OCI-LY7 (cell line): ENCODE results near the gene GOLIM4. TPM values are rescaled to one million over a fixed set of nuclear protein-coding genes. Genes with fewer than 3 reads are reported as not detected.
A peak's percentile ranks its signal among the peaks of the same experiment; 100 is the strongest.

Experiments
- BruUV-seq: library from RNA; stranded (reverse); fragments of 400-500 nt; replicated peaks from 2 replicates; lab custom pipeline; 2021; lab: Mats Ljungman, UMichigan
- CTCF ChIA-PET: fragments of 300-600 bp; sonication (Branson Sonifier 250); formaldehyde crosslinking; loops from one replicate; lab custom pipeline; 2022; ENCODE audit warnings: antibody characterized with exemption; ENCODE audit not compliant: unreplicated experiment; lab: Charles Lee
- POLR2A ChIA-PET: fragments of 300-600 bp; sonication (Branson Sonifier 250); formaldehyde crosslinking; loops from one replicate; lab custom pipeline; 2022; ENCODE audit warnings: antibody characterized with exemption; lab: Charles Lee
- DNase-seq: peaks from one replicate; pipeline ENCODE4 v3.0.0-alpha.2; 2015; ENCODE audit warnings: low spot score
- H2AFZ ChIP-seq: fragments of 200-600 bp; sonication (generic), shearing (Covaris generic); 2 replicates; pipeline ENCODE4 v1.6.1; 2014; ENCODE audit warnings: mild to moderate bottlenecking, antibody characterized with exemption, low read length, moderate library complexity
- H3K27ac ChIP-seq: fragments of 200-600 bp; sonication (generic); 2 replicates; pipeline ENCODE4 v1.5.1; 2014; ENCODE audit warnings: mixed run types, low read depth, mild to moderate bottlenecking, moderate library complexity, low read length, inconsistent platforms; ENCODE audit not compliant: poor library complexity, severe bottlenecking
- H3K36me3 ChIP-seq: fragments of 200-600 bp; sonication (generic); 2 replicates; pipeline ENCODE4 v1.6.1; 2014; ENCODE audit warnings: mild to moderate bottlenecking, antibody characterized with exemption, low read length, moderate library complexity, mixed read lengths; ENCODE audit not compliant: insufficient read depth
- H3K4me1 ChIP-seq: fragments of 200-600 bp; sonication (generic); 2 replicates; pipeline ENCODE4 v1.5.1; 2014; ENCODE audit warnings: mild to moderate bottlenecking, low read length; ENCODE audit not compliant: insufficient read depth, poor library complexity, severe bottlenecking
- H3K4me2 ChIP-seq: fragments of 200-600 bp; sonication (generic); 2 replicates; pipeline ENCODE4 v1.6.1; 2014; ENCODE audit warnings: mild to moderate bottlenecking, low read length
- H3K4me3 ChIP-seq: fragments of 200-600 bp; sonication (generic); 2 replicates; pipeline ENCODE4 v1.5.1; 2014; ENCODE audit warnings: mild to moderate bottlenecking, low read depth, low read length; ENCODE audit not compliant: poor library complexity, severe bottlenecking
- H3K79me2 ChIP-seq: fragments of 200-600 bp; sonication (generic); 2 replicates; pipeline ENCODE4 v1.6.1; 2016; ENCODE audit warnings: low read depth, mild to moderate bottlenecking, low read length, moderate library complexity, mixed read lengths; ENCODE audit not compliant: insufficient read depth
- H3K9me2 ChIP-seq: fragments of 200-600 bp; sonication (generic); 2 replicates; pipeline ENCODE4 v1.6.1; 2016; ENCODE audit warnings: mild to moderate bottlenecking, low read length, mixed read lengths; ENCODE audit not compliant: insufficient read depth
- H3K9me3 ChIP-seq: fragments of 200-600 bp; sonication (generic); 2 replicates; pipeline ENCODE4 v1.6.1; 2014; ENCODE audit warnings: mild to moderate bottlenecking, mixed run types, low read length, mixed read lengths
- H4K20me1 ChIP-seq: fragments of 200-600 bp; sonication (generic); 2 replicates; pipeline ENCODE4 v1.6.1; 2014; ENCODE audit warnings: mild to moderate bottlenecking, antibody characterized with exemption, low read length, moderate library complexity, mixed read lengths; ENCODE audit not compliant: insufficient read depth
- EZH2phosphoT487 ChIP-seq: fragments of 200-600 bp; sonication (generic); IDR thresholded peaks from 2 replicates; pipeline ENCODE4 v1.6.1; 2018; ENCODE audit warnings: low read depth, borderline replicate concordance, mild to moderate bottlenecking, mixed run types, antibody characterized with exemption, low read length, moderate library complexity, mixed read lengths
- intact Hi-C: fragments of 100-400 bp; cut with micrococcal nuclease; formaldehyde crosslinking; loops from one replicate; pipeline ENCODE4 v1.10.0; 2022; ENCODE audit not compliant: unreplicated experiment
- total RNA-seq, 2 experiments: library from RNA; depleted of rRNA in 1 of 2; stranded (reverse); fragments of >200 nt in 1 of 2; shearing (Covaris generic) in 1 of 2; gene quantifications; 2 replicates each; pipeline ENCODE4 v1.2.3, GENCODE V29; 2014 to 2022
- TF ChIP-seq, protein P1 (sequence below): fragments of 200-600 bp; sonication (generic); conservative IDR thresholded peaks from 2 replicates; pipeline ENCODE4 v1.5.1; 2014; ENCODE audit warnings: mild to moderate bottlenecking, antibody characterized with exemption, low read length, moderate library complexity, mixed read lengths

The GOLIM4 gene
- total RNA-seq, 2 experiments from 2014 or later = 31.2 to 42.8 TPM

DNA sequence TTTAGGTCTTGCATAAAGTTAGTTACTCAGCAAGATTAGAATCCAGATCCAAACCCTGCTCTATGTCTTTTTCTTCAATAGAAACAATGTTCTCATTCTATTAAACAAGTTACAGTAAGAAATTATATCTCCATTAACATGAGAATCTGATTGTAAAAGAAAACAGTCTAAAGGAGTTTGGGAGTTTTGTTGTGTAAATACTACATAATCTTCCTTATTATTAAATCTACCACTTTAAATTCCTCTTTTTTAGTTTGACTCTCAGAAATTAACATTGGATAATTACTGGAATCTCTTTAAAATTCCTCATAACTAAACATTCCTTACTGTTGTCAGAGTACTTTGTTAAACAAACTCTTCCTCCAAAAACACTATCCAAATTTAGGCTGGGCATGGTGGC is 1.7 kb upstream of the GOLIM4 start:
- CTCF ChIA-PET = no interaction called here
- Histone ChIP-seq H3K9me3 (no peaks in the 10 kb centered on the region), H3K4me2 (peak overlapping the region; percentile 97), H3K9me2 (no peaks in the 10 kb centered on the region), H3K79me2 (peaks cover 22% of the 10 kb centered on the region), H3K4me3 (no peak overlapping the region), H3K4me1 (peaks cover 14% of the 10 kb centered on the region), H2AFZ (peak overlapping the region; percentile 93; the same call in 1 of the 2 replicates), H3K27ac (no peak overlapping the region), H3K36me3 (no peaks in the 10 kb centered on the region), H4K20me1 (peaks cover 19% of the 10 kb centered on the region)
- POLR2A ChIA-PET = interaction anchor here (0.9 to 1.7 kb wide), 2 partner anchors 56 to 109 kb away, joined by 3 to 7 read pairs; no protein-coding TSS in a partner anchor
- intact Hi-C loops = loop anchor here (10.0 kb wide), 1 partner anchor 1847 kb away; no protein-coding TSS in a partner anchor
- TF ChIP-seq, protein P1, sequence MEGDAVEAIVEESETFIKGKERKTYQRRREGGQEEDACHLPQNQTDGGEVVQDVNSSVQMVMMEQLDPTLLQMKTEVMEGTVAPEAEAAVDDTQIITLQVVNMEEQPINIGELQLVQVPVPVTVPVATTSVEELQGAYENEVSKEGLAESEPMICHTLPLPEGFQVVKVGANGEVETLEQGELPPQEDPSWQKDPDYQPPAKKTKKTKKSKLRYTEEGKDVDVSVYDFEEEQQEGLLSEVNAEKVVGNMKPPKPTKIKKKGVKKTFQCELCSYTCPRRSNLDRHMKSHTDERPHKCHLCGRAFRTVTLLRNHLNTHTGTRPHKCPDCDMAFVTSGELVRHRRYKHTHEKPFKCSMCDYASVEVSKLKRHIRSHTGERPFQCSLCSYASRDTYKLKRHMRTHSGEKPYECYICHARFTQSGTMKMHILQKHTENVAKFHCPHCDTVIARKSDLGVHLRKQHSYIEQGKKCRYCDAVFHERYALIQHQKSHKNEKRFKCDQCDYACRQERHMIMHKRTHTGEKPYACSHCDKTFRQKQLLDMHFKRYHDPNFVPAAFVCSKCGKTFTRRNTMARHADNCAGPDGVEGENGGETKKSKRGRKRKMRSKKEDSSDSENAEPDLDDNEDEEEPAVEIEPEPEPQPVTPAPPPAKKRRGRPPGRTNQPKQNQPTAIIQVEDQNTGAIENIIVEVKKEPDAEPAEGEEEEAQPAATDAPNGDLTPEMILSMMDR = no peak
- no peak for TF ChIP-seq EZH2phosphoT487
- no TSS peak for BruUV-seq
- DNase-seq = no peak

DNA sequence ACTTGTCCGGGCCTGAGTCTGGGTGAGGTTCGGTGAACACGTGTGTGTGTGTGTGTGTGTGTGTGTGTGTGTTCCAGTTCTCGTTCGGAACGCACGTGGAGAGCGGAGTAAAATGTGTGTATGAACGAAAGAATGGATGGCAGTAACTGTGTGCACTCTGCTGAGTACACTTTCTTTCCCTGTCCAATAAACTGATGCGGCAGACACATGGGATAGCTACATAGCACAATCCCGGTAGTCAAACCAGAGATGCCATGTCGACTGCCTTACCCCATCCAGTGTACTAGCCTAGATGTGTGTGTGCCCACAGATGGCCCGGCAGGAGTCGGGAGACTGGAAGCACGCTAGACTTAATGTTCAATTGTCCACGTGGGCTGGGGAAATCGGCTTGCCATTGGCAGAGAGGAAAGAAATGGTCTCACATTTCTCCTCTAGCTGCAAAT is 507 bp upstream of the GOLIM4 start:
- POLR2A ChIA-PET = interaction anchor here (0.7 to 1.7 kb wide), 8 partner anchors 9 to 110 kb away, joined by 3 to 11 read pairs (median 4); no protein-coding TSS in a partner anchor
- peak overlapping the region; percentile 84 for H3K27ac ChIP-seq
- intact Hi-C loops = loop anchor here (10.0 kb wide), 1 partner anchor 1849 kb away; no protein-coding TSS in a partner anchor
- peak overlapping the region; percentile 93 for H2AFZ ChIP-seq
- TF ChIP-seq EZH2phosphoT487 = no peak
- TF ChIP-seq, protein P1 = no peak
- CTCF ChIA-PET = no interaction called here
- H3K4me1 ChIP-seq = peaks cover 26% of the 10 kb centered on the region
- H3K4me3 ChIP-seq = peak overlapping the region; percentile 80
- peak; percentile 75 for DNase-seq
- no peaks in the 10 kb centered on the region for H3K9me3 ChIP-seq
- no peaks in the 10 kb centered on the region for H3K36me3 ChIP-seq
- H3K79me2 ChIP-seq = peaks cover 34% of the 10 kb centered on the region
- peaks cover 24% of the 10 kb centered on the region for H4K20me1 ChIP-seq
- H3K4me2 ChIP-seq = peak overlapping the region; percentile 97
- BruUV-seq = TSS peak; percentile 76
- H3K9me2 ChIP-seq = no peaks in the 10 kb centered on the region
